Myocyte (in vitro differentiated cells): ENCODE measurements around the gene RNF217. TPM values are rescaled to one million over a fixed set of nuclear protein-coding genes. Genes with fewer than 3 reads are reported as not detected.
"Not testable (repeated sequence)": the region's sequence is repeated elsewhere in the genome, so short reads cannot be mapped to it uniquely, and the experiment has no call there.

ENCODE experiments used
- DNase-seq: peaks from one replicate; pipeline ENCODE4 v3.0.0-alpha.2; 2012; ENCODE audit warnings: low read depth
- total RNA-seq: library from RNA; depleted of rRNA; stranded (reverse); fragments of >200 nt; gene quantifications from 2 replicates; pipeline ENCODE4 v1.2.3, GENCODE V29; 2014

The RNF217 gene
- total RNA-seq, 1 donor from 2014 or later, result 31.3 TPM

DNA sequence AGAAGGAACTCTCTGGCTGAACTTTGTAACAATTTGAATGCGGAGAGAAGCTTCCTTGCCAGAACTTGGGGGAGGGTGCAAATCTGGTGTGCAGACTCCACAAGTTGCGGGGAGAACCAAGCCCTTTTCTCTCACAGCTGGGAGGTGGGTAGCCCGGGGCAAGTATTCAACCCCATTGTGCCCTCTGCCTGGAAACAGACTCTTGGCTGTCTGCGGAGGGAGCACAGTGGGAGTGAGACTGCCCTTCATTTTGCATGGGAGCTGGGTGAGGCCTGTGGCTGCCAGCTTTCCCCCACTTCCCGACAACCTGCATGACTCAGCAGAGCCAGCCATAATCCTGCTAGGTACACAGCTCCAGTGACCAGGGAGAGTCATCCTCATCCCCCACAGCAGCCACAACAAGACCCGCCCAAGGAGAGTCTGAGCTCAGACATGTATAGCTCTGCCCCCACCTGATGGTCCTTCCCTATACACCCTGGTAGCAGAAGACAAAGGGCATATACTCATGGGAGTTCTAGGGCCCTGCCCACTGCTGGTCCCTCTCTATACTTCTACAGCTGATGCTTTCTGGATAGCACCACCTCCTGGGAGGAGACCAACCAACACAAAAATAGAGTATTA is 161.9 kb downstream of the RNF217 start:
- DNase-seq, result no peak

DNA sequence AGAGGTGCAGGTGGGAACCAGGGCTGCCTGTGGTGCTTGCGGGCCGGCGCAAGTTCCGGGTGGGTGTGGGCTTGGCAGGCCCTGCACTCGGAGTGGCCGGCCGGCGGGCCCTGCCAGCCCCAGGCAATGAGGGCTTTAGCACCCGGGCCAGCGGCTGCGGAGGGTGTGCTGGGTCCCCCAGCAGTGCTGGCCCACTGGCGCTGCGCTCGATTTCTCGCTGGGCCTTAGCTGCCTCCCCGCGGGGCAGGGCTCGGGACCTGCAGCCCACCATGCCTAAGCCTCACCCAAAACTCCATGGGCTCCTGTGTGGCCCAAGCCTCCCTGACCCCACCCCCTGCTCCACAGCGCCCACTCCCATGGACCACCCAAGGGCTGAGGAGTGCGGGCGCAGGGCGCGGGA is 163.6 kb downstream of the RNF217 start:
- DNase-seq, result not testable (repeated sequence)

DNA sequence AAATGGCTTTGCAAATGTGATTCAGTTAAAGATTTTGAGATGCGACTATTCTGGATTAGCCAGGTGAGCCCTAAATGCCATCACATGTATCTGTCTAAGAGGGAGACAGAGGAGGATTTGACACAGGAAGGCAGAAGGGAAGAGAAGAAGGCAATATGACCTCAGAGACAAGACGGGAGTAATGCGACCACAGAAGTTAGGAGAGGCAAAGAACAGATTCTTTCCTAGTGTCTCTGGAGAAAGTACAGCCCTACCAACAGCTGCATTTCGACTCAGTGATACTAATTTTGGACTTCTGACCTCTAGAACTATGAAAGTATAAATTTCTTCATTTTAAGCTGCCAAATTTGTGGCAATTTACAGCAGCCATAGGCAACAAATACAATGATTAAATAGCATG is 167.1 kb downstream of the RNF217 start:
- peak; percentile 92 for DNase-seq

DNA sequence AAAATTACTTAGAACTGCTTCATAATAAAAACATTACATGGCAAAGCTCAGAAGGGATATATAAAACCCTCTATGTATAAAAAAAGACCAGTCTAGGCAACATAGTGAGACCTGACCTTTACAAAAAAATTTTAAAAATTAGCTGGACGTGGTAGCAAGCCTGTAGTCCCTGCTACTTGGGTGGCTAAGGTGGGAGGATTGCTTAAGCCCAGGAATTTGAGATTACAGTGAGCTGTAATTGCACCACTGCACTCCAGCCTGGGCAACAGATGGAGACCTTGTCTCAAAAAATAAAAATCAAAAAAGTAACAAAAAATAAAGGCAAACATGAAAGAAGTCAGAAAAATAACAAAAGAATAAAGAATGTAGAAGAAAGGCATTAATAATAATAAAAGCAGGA is 169.8 kb downstream of the RNF217 start:
- no peak for DNase-seq

DNA sequence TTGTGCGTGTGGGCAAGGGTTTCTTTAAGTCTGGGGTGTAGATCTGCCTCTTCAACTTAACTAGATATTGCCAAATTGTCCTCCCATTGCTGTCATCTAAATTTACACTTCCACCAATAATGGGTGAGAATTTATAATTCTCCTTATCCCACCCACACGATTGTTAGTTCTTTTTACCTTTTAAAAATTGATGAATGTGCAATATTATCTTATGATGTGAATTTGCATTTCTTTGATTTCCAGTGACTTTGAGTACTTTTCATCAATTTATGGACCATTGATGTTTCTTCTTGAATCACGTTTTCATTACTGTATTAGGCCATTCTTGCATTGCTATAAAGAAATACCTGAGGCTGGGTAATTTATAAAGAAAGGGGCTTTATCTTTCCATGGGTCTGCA is 174.1 kb downstream of the RNF217 start:
- no peak for DNase-seq

DNA sequence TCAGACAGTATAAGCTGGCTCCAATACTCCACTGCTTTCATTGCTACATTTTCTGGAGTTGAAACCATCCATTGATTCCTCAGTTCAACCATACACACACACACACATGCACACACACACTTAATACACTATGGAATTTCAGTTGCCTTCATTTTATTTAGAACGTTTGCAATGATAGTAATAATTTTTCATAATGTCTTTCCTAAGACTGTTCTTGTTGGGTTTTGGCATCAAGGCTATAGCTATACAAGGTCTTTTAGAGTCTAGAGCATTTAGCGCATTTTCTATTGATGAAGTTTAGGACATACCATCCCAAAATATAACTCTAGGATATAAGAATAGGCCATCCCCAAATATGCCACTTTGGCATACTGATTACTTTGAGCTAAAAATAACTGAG is 175.8 kb downstream of the RNF217 start:
- no peak for DNase-seq

DNA sequence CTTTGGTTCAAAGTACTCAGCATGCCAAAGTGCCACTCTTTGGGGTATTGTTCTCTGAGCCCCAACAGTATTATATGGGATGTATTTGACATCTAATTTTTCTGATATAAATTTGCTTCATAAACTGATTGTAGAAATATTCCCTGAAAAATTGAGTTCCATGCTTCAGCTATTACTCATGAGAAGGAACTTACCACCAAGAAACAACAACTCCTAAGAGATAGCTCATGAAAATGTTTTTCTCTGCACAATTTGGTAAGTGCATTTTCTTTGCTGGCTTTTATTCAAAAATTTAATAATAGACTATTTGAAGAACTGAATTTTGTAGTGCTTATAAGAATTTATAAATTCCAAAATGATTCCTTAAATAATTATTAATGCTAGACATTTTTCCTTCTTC is 178.6 kb downstream of the RNF217 start:
- DNase-seq, result no peak

Other genes with a start within 250 kb of the RNF217 start
- gene TPD52L1, start 191.3 kb downstream of the RNF217 start, total RNA-seq, result 55.3 and 97.1 TPM in 2 replicates